SK-N-MC (cell line): ENCODE measurements around the gene XPC.

Source experiments
- EZH2 ChIP-seq: fragments of 200-600 bp; sonication (generic); IDR thresholded peaks from one replicate; pipeline ENCODE4 v1.6.1; 2017; ENCODE audit warnings: antibody characterized with exemption
- POLR2AphosphoS5 ChIP-seq: IDR thresholded peaks from 2 replicates; pipeline ENCODE4 v1.6.1; 2012; ENCODE audit warnings: mild to moderate bottlenecking, low read depth, low read length, borderline replicate concordance

- TF ChIP-seq POLR2AphosphoS5 (no peak), EZH2 (no peak)
Observed at GRCh38 chr3:14153663-14154062, 24.7 kb downstream of the XPC start.
